Breast epithelium (tissue), 3 donors: ENCODE results near the gene LMCD1.
A peak's percentile ranks its signal among the peaks of the same experiment; 100 is the strongest.

Source experiments
- POLR2A ChIP-seq: fragments of 450-650 bp; IDR thresholded peaks from one replicate; pipeline ENCODE4 v1.6.1; 2016; ENCODE audit warnings: antibody characterized with exemption, mild to moderate bottlenecking, moderate library complexity
- POLR2AphosphoS5 ChIP-seq, 3 donors: sonication (generic); formaldehyde crosslinking; IDR thresholded peaks; one replicate each; pipeline ENCODE4 v1.6.1; 2017; ENCODE audit warnings: antibody characterized with exemption in 3 of 3
- TF ChIP-seq, protein P1 (sequence below), 3 donors: fragments of 450-650 bp; IDR thresholded peaks; one replicate each; pipeline ENCODE4 v1.5.1; 2016 to 2017; ENCODE audit warnings: antibody characterized with exemption in 3 of 3, mild to moderate bottlenecking in 3 of 3, moderate library complexity in 3 of 3

DNA sequence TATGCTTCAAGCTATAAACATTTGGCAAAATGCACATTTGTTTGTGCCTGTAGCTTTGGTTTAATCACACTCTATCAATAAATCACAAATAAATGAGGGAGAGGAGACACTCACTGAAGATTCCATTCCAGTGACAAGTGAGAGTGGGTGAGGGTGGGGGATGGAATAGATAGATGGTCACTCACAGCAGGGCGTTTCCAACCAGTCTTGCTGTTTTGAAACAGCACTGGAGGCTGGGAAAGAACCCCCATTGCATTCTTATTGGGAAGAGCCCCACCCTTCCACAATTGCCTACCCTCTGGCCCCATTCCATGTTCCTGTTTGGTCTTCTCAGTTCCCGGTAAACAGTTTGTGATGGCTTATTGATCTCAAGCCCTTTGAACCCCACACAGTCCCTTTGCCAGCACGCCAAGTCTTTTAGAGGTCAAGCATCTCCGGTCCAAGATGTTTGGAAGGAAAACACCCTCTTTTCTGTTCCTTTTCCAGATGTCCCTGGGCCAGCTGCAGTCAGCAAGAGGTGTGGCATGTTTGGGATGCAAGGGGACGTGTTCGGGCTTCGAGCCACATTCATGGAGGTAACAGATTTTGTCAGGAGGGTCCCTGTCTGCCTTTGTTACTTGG, 30.7 kb downstream of the LMCD1 start:
- TF ChIP-seq, protein P1, sequence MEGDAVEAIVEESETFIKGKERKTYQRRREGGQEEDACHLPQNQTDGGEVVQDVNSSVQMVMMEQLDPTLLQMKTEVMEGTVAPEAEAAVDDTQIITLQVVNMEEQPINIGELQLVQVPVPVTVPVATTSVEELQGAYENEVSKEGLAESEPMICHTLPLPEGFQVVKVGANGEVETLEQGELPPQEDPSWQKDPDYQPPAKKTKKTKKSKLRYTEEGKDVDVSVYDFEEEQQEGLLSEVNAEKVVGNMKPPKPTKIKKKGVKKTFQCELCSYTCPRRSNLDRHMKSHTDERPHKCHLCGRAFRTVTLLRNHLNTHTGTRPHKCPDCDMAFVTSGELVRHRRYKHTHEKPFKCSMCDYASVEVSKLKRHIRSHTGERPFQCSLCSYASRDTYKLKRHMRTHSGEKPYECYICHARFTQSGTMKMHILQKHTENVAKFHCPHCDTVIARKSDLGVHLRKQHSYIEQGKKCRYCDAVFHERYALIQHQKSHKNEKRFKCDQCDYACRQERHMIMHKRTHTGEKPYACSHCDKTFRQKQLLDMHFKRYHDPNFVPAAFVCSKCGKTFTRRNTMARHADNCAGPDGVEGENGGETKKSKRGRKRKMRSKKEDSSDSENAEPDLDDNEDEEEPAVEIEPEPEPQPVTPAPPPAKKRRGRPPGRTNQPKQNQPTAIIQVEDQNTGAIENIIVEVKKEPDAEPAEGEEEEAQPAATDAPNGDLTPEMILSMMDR (IDR thresholded peaks at IDR 0.05), result no peak
- TF ChIP-seq POLR2A (no peak), POLR2AphosphoS5 (IDR thresholded peaks at IDR 0.05) (peak in 2 of 3 donors; percentile 14 to 80)
